HG02798 (cell line): Measurements from ENCODE around the gene ZDHHC9.

Source experiments
- ATAC-seq: cut with Tn5 transposase; IDR thresholded peaks from one replicate; pipeline ENCODE4 v1.9.1; 2021; ENCODE audit warnings: mild to moderate bottlenecking; ENCODE audit not compliant: unreplicated experiment, poor library complexity

Gene ZDHHC9

GRCh38 chrX:129788527-129788926 is 55.2 kb downstream of the ZDHHC9 start:
- no peak for ATAC-seq

- no peak for ATAC-seq
These were observed 56.2 kb downstream of the ZDHHC9 start for GRCh38 chrX:129787336-129788055.

DNA sequence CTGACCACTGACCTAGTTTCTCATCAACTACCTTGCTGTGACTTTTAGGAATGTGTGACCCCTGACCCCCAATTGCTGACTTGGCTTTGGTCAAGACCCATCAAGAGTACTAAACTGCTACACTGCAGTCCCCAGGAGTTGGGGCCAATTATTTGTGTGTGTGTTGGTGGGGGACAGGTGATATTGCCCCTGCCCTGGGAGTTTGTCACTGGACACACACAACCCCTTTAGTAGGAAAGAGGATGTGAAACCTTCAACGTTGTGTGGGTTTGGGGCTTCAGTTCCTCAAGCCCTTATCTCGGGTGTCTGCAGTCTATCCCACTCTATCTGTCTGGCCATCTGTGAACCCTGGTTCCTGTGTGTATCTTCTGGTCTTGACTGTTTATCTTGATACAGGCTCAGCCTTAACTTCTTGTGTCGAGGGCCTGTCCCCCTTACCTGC is 57.5 kb downstream of the ZDHHC9 start:
- peak; percentile 86 for ATAC-seq

GRCh38 chrX:129785160-129785947 is 58.3 kb downstream of the ZDHHC9 start:
- ATAC-seq: no peak

DNA sequence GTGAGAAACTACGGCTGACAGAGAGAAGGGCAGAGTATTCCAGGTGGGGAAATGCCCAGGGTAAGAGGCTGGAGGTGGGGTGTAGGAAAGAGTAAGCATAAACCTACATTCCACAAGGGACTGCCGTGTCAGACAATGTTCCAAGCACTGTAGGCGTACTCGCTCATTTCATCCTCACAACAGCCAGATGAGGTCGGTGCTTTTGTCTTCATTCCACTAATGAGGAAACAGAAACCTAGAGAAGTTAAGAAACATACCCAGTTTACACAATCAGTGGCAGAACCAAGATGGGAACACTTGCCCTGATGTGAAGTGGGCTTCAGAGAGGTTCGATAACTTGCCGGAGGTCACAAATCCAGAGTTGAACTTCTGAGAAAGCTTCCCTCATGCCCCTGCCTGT is 59.3 kb downstream of the ZDHHC9 start:
- no peak for ATAC-seq

DNA sequence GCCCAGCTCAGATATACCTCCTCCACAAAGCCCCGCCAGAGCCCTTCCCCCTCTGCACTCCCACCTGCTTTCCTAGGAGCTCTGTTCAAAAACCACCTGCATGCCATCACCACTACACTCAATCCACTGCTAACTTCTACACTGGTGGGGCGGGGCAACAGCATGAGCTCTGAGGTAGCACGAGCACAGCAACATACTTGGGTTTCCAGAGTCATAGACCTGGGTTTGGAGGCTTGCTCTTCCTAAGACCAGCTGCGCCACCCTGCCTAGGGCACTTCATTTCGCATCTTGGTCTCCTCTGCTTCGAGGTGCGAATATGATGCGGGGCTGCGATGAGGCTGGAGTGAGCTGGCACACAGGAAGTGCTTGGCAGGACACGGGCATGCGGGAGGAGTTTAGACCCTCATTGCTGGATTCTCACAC is 60.4 kb downstream of the ZDHHC9 start:
- ATAC-seq: no peak

GRCh38 chrX:129782706-129783105 is 61.0 kb downstream of the ZDHHC9 start:
- ATAC-seq: no peak

- ATAC-seq: no peak
These were observed 61.8 kb downstream of the ZDHHC9 start for GRCh38 chrX:129781680-129782495.

DNA sequence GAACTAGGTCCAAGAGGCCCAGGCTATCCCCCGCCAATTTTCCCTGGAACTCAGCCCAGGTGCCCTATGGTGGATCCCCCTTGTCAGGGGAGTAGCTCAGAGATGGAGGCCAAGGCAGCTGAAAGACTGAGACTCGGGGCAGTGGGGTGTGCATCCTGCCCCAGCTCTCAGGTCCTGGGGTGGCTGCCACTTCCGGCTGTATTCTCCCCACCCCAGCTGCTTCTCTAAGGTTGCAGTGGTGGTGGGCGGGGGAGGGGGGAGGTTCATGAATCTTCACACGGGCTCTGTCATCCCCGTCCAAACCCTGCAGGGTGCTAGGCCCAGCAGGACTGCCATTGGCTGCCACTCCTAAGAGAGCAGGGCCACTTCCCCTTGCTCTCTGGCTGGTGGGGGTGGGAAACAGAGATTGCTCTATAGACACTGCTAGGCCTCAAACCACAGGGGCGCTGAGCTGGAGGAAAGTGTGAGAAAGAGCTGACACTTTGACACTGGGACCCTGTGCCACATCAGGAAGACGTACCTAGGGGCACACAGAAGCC is 62.5 kb downstream of the ZDHHC9 start:
- peak; percentile 73 for ATAC-seq

- no peak for ATAC-seq
These were observed 63.1 kb downstream of the ZDHHC9 start for GRCh38 chrX:129780441-129781105.

GRCh38 chrX:129779747-129780146 is 63.9 kb downstream of the ZDHHC9 start, which contains the start of gene SASH3:
Gene SASH3 (plus strand): TSS chrX:129779949. CDS start chrX:129780098, 149 bp downstream.
- peak; percentile 35 for ATAC-seq

- ATAC-seq: no peak
These were observed 64.5 kb downstream of the ZDHHC9 start for GRCh38 chrX:129779086-129779672.

DNA sequence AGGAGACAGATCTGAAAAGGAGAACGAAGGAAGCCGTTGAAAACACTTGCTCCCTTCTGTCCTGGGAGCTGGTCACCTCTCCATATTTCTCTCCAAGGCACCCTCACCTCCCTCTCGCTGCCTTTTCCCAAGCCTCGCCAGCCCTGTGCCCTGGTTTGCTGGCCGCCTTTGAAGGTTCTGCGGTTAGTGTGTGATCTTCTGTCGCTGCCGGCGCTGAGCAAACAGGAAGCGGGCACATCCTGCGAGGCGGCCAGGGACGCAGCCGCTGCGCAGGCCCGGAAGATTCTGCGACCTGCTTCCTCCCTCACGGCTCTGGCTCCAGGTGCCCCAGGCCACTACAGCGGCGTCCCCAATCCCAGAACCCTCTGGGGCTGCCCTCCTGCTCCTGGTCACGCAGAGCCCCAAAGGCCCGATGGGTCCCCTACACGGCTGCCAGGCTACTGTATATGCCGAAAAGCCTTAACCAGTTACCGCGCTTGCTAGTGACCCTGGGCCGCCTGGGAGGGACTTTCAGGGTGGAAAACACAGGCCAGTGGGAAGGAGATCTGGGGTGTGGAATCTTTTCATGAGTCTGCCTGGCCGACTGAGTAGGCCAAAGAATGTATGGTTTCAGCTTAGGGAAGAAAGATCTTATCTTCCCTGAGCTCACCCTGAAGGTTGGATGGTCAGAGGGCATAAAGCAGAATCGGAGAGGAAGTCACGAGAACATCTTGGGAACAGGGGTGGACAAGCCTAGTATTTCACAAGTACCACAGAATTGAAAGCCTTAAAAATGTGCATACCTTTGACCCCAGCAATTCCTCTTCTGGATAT is 66.3 kb downstream of the ZDHHC9 start:
- peak; percentile 31 for ATAC-seq

DNA sequence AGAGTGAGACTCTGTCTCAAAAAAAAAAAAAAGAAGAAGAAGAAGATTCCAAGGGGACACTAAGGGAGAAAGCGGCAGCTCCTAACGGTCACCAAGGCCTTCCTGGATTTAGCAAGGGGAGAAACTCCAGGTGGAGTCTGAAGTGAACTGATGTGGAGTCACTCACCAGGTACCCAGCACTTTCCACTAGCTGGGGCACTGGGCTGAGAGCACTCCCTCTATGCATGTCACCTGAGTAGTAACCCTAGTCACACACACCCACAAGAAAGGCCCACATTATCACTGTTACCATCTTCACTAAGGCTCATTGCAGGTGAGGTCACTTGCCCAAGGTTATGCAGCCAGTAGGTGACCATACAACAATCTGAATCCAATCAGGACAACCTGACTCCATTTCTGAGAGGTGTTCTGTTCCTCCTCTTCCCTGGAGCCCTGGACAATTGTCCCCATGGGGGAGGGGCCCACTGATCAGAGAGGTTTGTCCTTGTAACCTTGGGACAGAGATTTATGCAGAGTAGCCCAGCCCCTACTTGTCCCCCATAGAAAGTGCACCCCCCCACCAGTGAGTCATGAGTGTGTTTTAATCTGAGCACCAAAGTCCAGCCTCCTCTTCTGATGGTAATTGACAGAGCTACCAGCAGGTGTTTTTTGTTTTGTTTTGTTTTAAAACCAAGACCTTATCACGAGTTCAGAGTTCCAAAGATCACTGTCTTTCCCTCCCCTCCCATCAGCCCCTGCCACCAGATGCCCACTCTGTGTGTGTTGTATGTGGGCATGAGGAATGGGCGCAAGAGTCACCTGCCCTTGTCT is 69.8 kb downstream of the ZDHHC9 start:
- no peak for ATAC-seq

DNA sequence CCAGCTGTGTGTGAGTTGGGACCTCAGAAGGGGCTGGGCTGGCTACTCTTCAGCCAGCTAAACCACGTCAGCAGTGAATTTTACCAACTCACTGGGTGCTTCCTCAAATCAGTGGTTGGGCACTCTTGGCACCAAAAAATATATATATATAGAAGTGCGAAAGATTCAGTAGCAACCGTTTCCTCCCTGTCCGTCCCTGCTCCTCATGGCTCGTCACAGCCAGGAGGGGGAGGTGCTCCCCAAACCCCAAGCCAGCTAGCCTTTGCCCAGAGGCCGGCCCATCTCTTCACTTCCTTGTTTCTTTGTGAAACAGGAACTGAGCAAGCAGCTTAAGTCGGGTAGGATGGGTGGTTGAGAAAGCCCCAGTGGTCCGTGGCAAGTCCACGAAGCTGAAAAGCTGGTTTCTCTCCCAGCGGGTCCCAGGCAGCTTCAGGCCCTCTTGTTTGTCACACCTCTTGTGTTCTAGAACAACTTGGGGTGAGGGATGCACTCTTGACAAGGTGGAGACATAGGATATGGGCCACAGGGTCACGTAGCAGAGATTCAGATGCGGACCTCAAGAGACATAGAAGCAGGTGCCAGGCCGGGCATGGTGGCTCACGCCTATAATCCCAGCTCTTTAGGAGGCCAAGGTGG is 70.8 kb downstream of the ZDHHC9 start:
- peak; percentile 69 for ATAC-seq

DNA sequence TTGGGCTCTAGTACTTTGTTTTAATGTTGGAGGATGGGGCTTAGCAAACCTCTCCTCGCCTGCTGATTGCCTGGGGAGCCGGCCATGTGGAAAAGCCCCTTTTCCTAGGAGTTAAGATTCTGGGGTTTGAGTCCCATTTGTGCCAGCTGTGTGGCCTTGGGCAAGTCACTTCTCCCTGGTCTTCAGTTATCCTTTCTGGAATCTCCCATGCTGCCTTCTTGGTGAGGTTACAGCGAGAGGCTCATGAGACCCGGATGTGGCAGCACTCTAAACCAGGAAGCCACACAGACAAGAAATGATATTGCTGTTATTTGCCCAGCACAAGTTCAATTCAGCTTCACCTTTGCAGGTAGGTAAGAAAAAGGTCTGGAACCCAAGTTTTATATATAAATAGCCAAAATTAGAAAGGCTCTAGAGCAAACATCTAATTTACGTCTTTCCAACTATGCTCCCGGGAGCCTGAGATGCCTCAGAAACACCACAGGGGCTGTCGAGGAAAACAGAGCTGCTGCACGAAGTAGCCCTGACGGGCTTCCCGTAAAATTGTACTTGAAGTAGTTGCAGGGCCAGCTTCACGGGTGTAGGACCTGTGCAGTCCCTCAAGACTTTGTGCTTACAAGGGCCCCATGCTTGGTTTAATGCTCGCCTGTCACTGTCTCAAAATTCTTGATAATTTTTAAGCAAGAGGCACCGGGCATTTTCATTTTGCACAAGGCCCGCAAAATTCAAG is 72.3 kb downstream of the ZDHHC9 start:
- no peak for ATAC-seq
